Activated T-cell treated with anti-CD3 and anti-CD28 coated beads, Interleukin-2, amount 50 U/mL, for 72 hours (primary cell): ENCODE data around the gene TNFRSF18. TPM values are rescaled to one million over a fixed set of nuclear protein-coding genes. Genes with fewer than 3 reads are reported as not detected.

ENCODE experiments used
- ATAC-seq, 2 donors: fragments of 150-1000 bp; cut with Tn5 transposase; replicated peaks in 1 of 2; 2 replicates each; pipeline ENCODE4 v1.10.0; 2021; ENCODE audit warnings: moderate library complexity in 2 of 2, mild to moderate bottlenecking in 1 of 2
- DNase-seq, 2 donors: peaks; one replicate each; pipeline ENCODE4 v3.0.0; 2021 to 2022; ENCODE audit warnings: mixed read lengths in 1 of 2
- H3K27ac Mint-ChIP-seq: one replicate; pipeline ENCODE4 v1.8.0; 2022; ENCODE audit warnings: mild to moderate bottlenecking, moderate library complexity, mixed read lengths
- H3K27me3 Mint-ChIP-seq: one replicate; pipeline ENCODE4 v1.8.0; 2022; ENCODE audit warnings: low read depth, mixed read lengths
- H3K36me3 Mint-ChIP-seq, 2 donors: one replicate each; pipeline ENCODE4 v1.8.0; 2022; ENCODE audit warnings: mixed read lengths in 2 of 2, mild to moderate bottlenecking in 1 of 2; ENCODE audit not compliant: insufficient read depth in 2 of 2
- H3K4me1 Mint-ChIP-seq: one replicate; pipeline ENCODE4 v1.8.0; 2022; ENCODE audit warnings: low read depth, mixed read lengths
- H3K4me3 Mint-ChIP-seq, 2 donors: one replicate each; pipeline ENCODE4 v1.8.0; 2022; ENCODE audit warnings: mild to moderate bottlenecking in 2 of 2, mixed read lengths in 2 of 2, moderate library complexity in 2 of 2
- H3K9me3 Mint-ChIP-seq, 2 donors: one replicate each; pipeline ENCODE4 v1.8.0; 2022; ENCODE audit warnings: mixed read lengths in 2 of 2
- total RNA-seq, 2 donors: library from RNA; stranded (reverse); gene quantifications; one replicate each; pipeline ENCODE4 v1.2.3, GENCODE V29; 2022

Gene TNFRSF18
- total RNA-seq, 2 donors from 2014 or later: 245 to 324 TPM

DNA sequence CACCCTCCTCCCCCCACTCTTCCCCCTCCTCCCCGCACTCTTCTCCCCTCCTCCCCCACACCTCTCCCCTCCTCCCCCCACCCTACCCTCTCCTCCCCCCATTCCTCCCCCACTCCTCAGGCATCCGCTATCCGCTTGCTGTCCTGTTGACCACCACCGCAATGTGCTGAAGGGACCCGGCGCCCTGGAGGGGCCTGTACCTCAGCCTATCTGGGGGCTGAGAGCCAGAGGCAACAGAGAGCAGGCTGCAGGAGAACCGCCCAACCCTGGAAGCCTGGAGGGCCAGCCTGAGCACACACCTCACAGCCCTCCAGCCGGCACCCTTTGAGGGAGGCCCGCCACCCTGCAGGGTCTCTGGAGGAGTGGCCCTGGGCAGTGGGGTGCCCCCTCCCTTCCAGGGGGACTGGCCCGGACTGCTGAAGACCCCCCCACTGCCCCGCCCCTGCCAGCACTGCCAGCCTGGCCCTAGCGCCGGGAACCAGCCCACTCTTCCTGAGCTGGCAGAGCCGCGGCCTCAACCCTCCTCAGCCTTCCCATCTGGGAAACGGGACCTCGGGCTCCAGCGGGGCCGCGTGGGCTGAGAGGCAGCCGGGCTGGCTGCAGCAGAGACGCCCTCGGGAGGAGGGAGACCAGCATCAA is 38.9 kb upstream of the TNFRSF18 start:
- H3K27me3 Mint-ChIP-seq: no peaks in the 10 kb centered on the region
- no peak for DNase-seq
- no peak overlapping the region for H3K4me3 Mint-ChIP-seq
- no peak for ATAC-seq
- H3K4me1 Mint-ChIP-seq: peaks cover 9% of the 10 kb centered on the region
- H3K36me3 Mint-ChIP-seq: no peaks in the 10 kb centered on the region
- H3K27ac Mint-ChIP-seq: no peak overlapping the region
- no peaks in the 10 kb centered on the region for H3K9me3 Mint-ChIP-seq

DNA sequence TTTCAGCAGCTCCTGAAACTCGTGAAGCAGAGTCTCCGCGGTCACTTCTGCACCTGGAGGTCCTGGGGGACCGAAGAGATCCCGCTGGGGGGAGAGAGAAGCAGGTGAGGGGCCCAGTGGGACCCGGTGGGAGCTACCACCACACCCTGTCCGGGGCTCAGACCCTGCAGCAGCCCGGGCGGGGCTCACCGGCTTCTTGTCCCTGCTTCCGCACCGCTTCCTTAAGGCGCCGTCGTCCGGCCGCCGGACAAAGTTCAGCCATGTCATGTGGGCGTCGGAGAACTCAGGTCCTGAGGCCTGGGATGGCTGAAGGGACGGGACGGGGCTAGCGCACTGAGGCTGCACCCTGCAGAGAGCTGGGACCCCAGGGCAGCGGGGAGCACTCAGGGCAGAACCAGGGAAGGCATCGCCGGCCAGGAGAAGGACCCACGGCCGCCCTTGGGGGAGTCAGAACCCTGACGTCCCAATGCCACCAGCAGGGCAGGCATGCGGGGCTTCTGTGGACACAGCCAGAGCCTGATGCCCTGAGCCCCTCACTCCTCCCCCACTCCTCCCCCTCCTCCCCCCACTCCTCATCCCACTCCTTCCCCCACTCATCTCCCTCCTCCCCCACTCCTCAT is 37.9 kb upstream of the TNFRSF18 start:
- Mint-ChIP-seq H3K27ac (no peak overlapping the region), H3K4me1 (no peaks in the 10 kb centered on the region), H3K9me3 (no peaks in the 10 kb centered on the region), H3K27me3 (no peaks in the 10 kb centered on the region), H3K36me3 (no peaks in the 10 kb centered on the region), H3K4me3 (no peak overlapping the region)
- ATAC-seq (no peak), DNase-seq (no peak)

DNA sequence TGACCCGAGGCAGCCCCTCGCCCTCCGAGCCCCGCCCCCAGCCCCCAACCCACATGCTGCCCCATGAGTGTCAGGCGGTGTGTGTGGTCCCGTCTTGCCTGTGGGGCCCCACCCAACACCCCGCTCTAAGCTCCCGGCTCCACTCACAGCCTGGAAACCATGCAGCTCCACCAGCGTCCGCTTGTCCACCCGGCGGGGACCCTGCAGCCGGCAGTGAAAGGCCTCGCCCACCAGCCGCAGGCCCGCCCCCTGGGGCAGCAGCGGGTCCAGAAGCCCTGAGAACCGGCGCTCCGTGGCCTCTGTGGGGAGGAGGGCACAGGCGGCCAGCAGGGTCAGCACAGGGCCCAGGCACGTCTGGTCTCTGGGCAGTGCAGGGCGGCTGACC is 37.4 kb upstream of the TNFRSF18 start:
- H3K4me3 Mint-ChIP-seq: no peak overlapping the region
- no peak overlapping the region for H3K27ac Mint-ChIP-seq
- no peaks in the 10 kb centered on the region for H3K9me3 Mint-ChIP-seq
- H3K36me3 Mint-ChIP-seq: no peaks in the 10 kb centered on the region
- DNase-seq: no peak
- no peaks in the 10 kb centered on the region for H3K4me1 Mint-ChIP-seq
- no peaks in the 10 kb centered on the region for H3K27me3 Mint-ChIP-seq
- ATAC-seq: no peak

DNA sequence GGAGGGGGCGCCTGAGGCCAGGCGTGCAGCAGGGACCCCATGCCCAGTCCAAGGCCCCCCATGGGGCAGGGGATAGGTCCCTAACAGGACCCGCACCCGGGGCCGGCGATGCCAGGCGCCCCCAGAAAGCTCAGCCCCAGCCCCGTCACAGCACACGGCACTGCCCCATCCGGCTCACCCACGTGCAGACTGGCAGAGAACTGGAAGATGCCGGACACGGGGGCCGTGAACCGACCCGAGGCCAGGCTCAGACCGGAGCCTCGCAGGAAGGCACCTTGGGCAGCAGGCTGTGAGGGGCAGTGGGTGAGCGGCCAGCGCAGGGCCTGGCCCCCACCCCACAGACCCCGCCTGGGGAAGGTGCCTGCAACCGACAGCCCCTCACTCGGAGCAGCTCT is 36.9 kb upstream of the TNFRSF18 start:
- DNase-seq: no peak
- H3K36me3 Mint-ChIP-seq: no peaks in the 10 kb centered on the region
- no peak overlapping the region for H3K27ac Mint-ChIP-seq
- H3K27me3 Mint-ChIP-seq: no peaks in the 10 kb centered on the region
- H3K4me1 Mint-ChIP-seq: no peaks in the 10 kb centered on the region
- ATAC-seq: no peak
- no peak overlapping the region for H3K4me3 Mint-ChIP-seq
- H3K9me3 Mint-ChIP-seq: no peaks in the 10 kb centered on the region

DNA sequence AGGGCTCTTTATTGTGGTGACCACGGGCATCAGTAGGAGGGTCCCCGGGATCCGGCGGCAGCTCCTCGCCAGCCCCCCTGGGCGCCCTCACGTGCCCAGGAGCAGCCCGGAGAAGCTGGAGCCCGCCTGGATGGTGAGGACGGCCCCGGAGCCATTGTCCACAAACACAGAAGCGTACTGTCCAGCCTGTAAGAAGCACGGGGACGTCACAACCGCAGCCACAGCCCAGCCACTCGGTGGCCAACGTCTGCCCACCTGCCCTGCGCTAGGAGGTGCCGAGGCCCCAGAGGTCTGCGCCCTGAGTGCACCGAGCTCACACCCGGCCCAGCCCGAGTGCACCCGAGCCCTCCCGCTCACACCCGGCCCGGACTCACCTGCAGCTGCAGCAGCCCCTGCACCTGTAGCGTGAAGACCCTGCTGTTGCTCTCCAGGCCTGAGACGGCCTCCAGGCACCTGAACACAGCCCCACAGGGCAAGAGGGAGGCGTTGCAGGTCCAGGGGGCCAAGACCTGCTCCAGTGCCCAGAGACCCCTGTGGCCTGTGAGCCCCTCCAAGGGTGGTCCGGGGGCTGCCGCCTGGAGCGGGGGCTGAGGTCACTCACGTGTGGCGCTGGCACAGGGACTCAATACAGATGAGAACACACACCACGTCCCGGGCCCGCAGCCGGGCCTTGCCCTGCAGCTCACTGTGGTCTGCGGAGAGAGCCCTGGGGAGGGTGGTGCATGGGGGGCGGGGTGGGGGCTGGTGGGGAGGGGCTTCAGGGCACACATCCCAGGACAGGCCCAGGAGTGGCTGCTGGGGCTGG is 36.3 kb upstream of the TNFRSF18 start:
- H3K36me3 Mint-ChIP-seq: no peaks in the 10 kb centered on the region
- ATAC-seq: no peak
- H3K27me3 Mint-ChIP-seq: no peaks in the 10 kb centered on the region
- H3K4me3 Mint-ChIP-seq: no peak overlapping the region
- H3K27ac Mint-ChIP-seq: no peak overlapping the region
- H3K9me3 Mint-ChIP-seq: no peaks in the 10 kb centered on the region
- no peaks in the 10 kb centered on the region for H3K4me1 Mint-ChIP-seq
- DNase-seq: no peak

DNA sequence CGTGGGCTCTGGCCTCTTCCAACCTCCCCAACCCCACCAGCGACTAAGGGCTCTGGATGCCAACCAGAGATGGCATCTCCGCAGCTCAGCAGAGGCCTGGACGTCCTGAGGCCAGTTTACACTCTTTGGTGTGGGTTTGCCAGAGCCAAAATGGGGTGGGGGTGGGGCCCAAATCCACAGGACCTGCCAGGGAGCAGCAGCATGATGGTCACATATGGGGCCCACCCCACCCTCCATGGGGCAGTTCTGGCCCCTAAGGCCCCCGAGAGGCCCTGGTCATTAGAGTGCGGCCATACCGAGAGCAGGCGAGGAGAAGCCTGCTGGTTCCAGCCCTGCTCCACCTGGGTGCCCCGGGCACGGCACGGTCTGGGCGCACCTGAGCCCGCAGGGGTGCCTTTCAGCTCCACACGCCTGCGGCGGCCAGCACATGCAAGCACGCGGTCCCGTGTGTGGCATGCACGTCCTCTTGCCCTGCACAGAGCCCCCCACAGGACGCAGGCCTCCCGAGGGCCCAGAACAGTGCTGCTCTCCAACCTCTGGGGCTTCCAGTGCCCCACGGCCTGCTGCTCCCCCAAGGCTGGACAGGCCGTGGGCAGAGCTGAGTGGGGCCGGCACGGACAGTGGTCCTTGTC is 35.3 kb upstream of the TNFRSF18 start:
- H3K27me3 Mint-ChIP-seq: no peaks in the 10 kb centered on the region
- H3K27ac Mint-ChIP-seq: no peak overlapping the region
- no peaks in the 10 kb centered on the region for H3K36me3 Mint-ChIP-seq
- no peak for DNase-seq
- no peaks in the 10 kb centered on the region for H3K4me1 Mint-ChIP-seq
- ATAC-seq: no peak
- H3K9me3 Mint-ChIP-seq: no peaks in the 10 kb centered on the region
- no peak overlapping the region for H3K4me3 Mint-ChIP-seq

DNA sequence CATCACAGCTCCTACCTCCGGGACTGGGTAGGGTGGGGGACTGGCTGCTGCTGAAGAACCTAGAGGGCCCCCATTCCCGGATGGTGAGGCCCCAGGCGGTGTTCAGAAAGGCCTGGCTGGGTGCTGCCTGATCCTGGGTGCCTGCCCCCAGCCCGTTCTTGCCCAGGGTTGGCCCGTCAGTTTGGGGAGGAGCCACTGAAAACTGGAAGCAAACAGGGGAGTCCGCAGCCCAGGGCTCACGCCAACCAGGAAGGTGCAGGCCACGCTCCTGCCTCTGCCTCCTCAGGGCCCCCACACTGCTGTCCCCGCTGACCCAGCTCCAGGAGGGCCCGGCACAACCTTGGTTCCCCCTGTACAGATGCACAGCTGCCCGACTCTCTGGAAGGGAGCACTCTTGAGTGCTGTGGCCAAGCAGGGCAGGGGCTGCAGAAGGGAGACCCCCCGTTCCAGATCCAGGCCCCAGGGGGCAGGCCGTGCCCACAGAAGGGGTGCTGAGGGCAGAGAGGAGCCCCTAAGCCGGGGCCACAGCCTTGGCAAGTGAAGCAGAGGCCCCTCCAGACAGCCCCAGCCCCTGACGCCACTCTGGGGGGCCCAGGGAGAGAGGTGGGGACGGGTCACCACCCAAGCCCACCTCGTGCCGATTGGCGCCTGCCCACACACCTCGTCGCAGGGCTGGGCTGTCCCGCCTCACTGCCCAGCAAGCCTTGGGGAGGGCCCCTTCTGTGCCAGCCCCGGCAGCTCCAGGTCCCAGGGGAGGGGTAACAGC is 34.6 kb upstream of the TNFRSF18 start:
- Mint-ChIP-seq H3K27me3 (no peaks in the 10 kb centered on the region), H3K27ac (no peak overlapping the region), H3K4me3 (no peak overlapping the region), H3K9me3 (no peaks in the 10 kb centered on the region), H3K4me1 (no peaks in the 10 kb centered on the region), H3K36me3 (no peaks in the 10 kb centered on the region)
- ATAC-seq (no peak), DNase-seq (no peak)

DNA sequence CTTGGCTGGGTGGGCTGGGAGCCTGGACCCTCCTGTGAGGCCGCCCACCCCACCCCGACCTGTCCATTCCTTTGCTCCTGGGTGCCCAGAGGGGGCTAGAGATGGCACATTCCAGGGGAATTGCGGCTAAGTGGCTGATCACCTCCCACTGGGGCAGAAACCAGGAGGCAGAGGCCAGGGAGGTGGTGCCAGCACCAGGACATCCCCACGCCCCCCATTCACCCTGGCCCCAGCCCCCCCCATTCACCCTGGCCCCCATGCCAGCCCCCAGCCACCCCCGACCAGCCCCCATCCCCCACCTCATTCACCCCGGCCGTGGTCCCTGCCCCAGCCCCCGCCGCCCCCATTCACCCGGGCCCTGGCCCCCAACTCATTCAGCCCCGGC is 33.9 kb upstream of the TNFRSF18 start:
- Mint-ChIP-seq H3K4me3 (no peak overlapping the region), H3K9me3 (no peaks in the 10 kb centered on the region), H3K27me3 (no peaks in the 10 kb centered on the region), H3K4me1 (no peaks in the 10 kb centered on the region), H3K27ac (no peak overlapping the region), H3K36me3 (no peaks in the 10 kb centered on the region)
- ATAC-seq: no peak
- no peak for DNase-seq

DNA sequence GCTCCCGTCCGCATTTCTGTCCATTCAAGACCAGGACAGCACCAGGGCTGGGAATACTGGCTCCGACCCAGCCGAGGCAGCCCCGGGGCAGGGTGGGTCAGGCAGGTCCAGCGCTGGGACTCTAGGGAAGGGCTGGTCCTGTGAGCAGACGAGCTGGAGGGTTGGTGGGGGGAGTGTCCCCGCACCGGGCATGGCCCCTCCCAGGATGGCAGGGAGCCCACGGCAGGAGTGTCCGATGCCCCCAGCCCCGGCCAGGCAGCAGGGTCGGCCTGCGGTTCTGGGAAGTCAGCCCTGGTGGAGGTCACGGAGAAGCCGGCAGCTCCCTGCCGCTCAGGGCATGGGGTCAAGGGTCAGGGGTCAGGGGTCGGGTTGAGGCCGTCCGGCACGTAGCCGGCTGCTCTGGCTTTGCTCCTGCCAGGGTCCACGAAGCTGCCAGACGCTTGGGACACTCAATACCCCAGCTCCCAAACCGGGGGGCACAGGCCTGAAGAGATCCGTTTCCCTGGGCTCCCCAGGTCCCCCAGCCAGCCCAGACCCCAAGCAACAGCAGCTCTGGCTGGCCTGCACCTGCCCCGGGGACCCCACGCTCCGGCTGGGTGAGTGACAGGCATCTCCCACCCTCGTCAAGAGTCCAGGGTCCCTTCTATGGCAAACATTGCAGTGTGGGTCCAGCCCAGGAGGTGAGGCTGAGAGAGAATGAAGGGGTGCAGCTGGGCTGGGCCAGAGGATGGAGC is 33.4 kb upstream of the TNFRSF18 start:
- DNase-seq (no peak), ATAC-seq (no peak)
- Mint-ChIP-seq H3K4me1 (peaks cover under 1% of the 10 kb centered on the region), H3K9me3 (no peaks in the 10 kb centered on the region), H3K27me3 (no peaks in the 10 kb centered on the region), H3K27ac (no peak overlapping the region), H3K36me3 (no peaks in the 10 kb centered on the region), H3K4me3 (no peak overlapping the region)

DNA sequence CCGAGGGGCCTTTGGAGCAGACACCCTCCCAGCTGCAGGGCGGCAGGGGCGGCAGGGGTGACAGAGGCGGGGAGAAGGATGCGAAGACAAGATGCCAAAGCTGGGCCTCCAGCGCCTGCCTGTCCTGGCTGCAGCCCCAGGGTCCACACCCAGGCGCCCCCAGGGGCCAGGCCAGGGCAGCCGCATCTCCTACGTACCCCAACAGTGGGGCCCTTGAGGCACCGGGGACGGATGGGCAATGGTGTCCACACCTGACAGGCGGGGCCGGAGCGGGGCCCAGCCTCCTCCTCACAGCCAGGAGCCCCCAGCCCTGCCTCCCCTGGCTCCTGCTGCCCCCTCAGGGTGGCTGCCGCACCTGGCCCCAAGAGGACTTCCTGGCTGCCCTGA is 32.8 kb upstream of the TNFRSF18 start:
- DNase-seq (no peak), ATAC-seq (no peak)
- no peaks in the 10 kb centered on the region for H3K36me3 Mint-ChIP-seq
- H3K4me1 Mint-ChIP-seq: peaks cover 6% of the 10 kb centered on the region
- no peak overlapping the region for H3K4me3 Mint-ChIP-seq
- H3K9me3 Mint-ChIP-seq: no peaks in the 10 kb centered on the region
- no peaks in the 10 kb centered on the region for H3K27me3 Mint-ChIP-seq
- no peak overlapping the region for H3K27ac Mint-ChIP-seq

DNA sequence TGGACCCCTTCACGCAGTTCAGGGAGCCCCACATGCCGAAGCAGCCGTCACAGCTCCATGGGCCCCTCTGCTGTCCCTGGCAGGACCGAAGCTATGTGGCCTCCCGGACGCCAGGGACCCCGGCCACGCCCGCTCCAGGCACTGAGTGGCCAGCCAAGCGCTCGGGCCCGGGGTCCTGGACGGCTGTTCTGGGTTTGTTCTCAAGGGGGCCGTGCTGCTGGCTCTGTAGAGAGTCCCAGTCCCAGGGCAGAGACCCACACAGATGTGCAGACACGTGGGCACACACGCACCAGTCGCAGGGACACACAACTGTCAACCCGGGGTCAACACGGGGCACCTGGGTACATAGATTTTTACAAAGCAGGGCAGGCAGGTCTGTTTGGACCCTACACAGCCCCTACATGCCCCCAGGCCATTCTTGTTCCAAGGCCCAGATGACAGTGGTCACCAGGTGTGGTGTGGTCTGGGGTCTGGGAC is 32.3 kb upstream of the TNFRSF18 start:
- no peak overlapping the region for H3K27ac Mint-ChIP-seq
- no peaks in the 10 kb centered on the region for H3K27me3 Mint-ChIP-seq
- no peaks in the 10 kb centered on the region for H3K9me3 Mint-ChIP-seq
- no peak for ATAC-seq
- peaks cover 11% of the 10 kb centered on the region for H3K4me1 Mint-ChIP-seq
- H3K4me3 Mint-ChIP-seq: no peak overlapping the region
- DNase-seq: no peak
- no peaks in the 10 kb centered on the region for H3K36me3 Mint-ChIP-seq
